IgD-negative memory B cell (primary cell): ENCODE data around the gene PTPRG. TPM values are rescaled to one million over a fixed set of nuclear protein-coding genes. Genes with fewer than 3 reads are reported as not detected.
"Not testable (repeated sequence)": the region's sequence is repeated elsewhere in the genome, so short reads cannot be mapped to it uniquely, and the experiment has no call there.

Source experiments
- H3K27ac Mint-ChIP-seq, 3 donors: one replicate each; pipeline ENCODE4 v1.8.0; 2020 to 2022; ENCODE audit warnings: mild to moderate bottlenecking in 3 of 3, mixed read lengths in 3 of 3, moderate library complexity in 1 of 3
- H3K27me3 Mint-ChIP-seq: one replicate; pipeline ENCODE4 v1.8.0; 2021; ENCODE audit warnings: mixed read lengths
- H3K36me3 Mint-ChIP-seq: one replicate; pipeline ENCODE4 v1.8.0; 2020; ENCODE audit warnings: mild to moderate bottlenecking, mixed read lengths
- H3K4me1 Mint-ChIP-seq, 3 donors: one replicate each; pipeline ENCODE4 v1.8.0; 2020 to 2022; ENCODE audit warnings: mixed read lengths in 3 of 3, mild to moderate bottlenecking in 1 of 3
- H3K4me3 Mint-ChIP-seq, 4 donors: one replicate each; pipeline ENCODE4 v1.8.0; 2020 to 2022; ENCODE audit warnings: mild to moderate bottlenecking in 4 of 4, mixed read lengths in 4 of 4, moderate library complexity in 3 of 4
- H3K9me3 Mint-ChIP-seq, 3 donors: one replicate each; pipeline ENCODE4 v1.8.0; 2020 to 2021; ENCODE audit warnings: mixed read lengths in 3 of 3, mild to moderate bottlenecking in 1 of 3
- polyA plus RNA-seq: library from polyadenylated mRNA; unstranded; fragments of 300-500 nt; fragmentation: Illumina TruSeq; gene quantifications from one replicate; pipeline ENCODE4 v1.2.3, GENCODE V29; 2021

The PTPRG gene
- polyA plus RNA-seq, 1 donor from 2014 or later, result 1.9 TPM

- peaks cover 3% of the 10 kb centered on the region for H3K36me3 Mint-ChIP-seq
- H3K27me3 Mint-ChIP-seq, result no peaks in the 10 kb centered on the region
- peak overlapping the region in 1 of 3 donors; percentile 25 for H3K27ac Mint-ChIP-seq
- no peaks in the 10 kb centered on the region for H3K4me1 Mint-ChIP-seq
- no peak overlapping the region for H3K4me3 Mint-ChIP-seq
- H3K9me3 Mint-ChIP-seq, result no peaks in the 10 kb centered on the region
Measured at GRCh38 chr3:61750766-61751165, 189.4 kb downstream of the PTPRG start.

- Mint-ChIP-seq H3K9me3 (peaks cover 0 to 7% (median 4%) of the 10 kb centered on the region in 3 donors), H3K4me1 (no peaks in the 10 kb centered on the region), H3K27me3 (no peaks in the 10 kb centered on the region), H3K27ac (no peak overlapping the region), H3K36me3 (no peaks in the 10 kb centered on the region), H3K4me3 (no peak overlapping the region)
Measured at GRCh38 chr3:61758839-61759238, 197.5 kb downstream of the PTPRG start.

GRCh38 chr3:61760783-61761182 lies 199.4 kb downstream of the PTPRG start:
- H3K4me1 Mint-ChIP-seq, H3K9me3 Mint-ChIP-seq, H3K27me3 Mint-ChIP-seq, H3K27ac Mint-ChIP-seq, H3K36me3 Mint-ChIP-seq: not testable (repeated sequence)
- H3K4me3 Mint-ChIP-seq, result peak overlapping the region in 1 of 4 donors; percentile 10

GRCh38 chr3:61761694-61762430 lies 200.5 kb downstream of the PTPRG start:
- no peaks in the 10 kb centered on the region for H3K27me3 Mint-ChIP-seq

GRCh38 chr3:61765157-61765876 lies 203.9 kb downstream of the PTPRG start:
- no peak overlapping the region for H3K27ac Mint-ChIP-seq

More at GRCh38 chr3:61761694-61762430, 200.5 kb downstream of the PTPRG start:
- Mint-ChIP-seq H3K9me3 (peaks cover 0 to 7% (median 4%) of the 10 kb centered on the region in 3 donors), H3K27ac (no peak overlapping the region), H3K36me3 (no peaks in the 10 kb centered on the region), H3K4me1 (peaks cover 0 to 2% (median 0%) of the 10 kb centered on the region in 3 donors), H3K4me3 (no peak overlapping the region)

GRCh38 chr3:61768284-61769037 lies 207.1 kb downstream of the PTPRG start:
- H3K27me3 Mint-ChIP-seq, result no peaks in the 10 kb centered on the region
- H3K4me3 Mint-ChIP-seq, result no peak overlapping the region
- no peaks in the 10 kb centered on the region for H3K36me3 Mint-ChIP-seq
- H3K4me1 Mint-ChIP-seq, result peaks cover 0 to 2% (median 0%) of the 10 kb centered on the region in 3 donors
- no peak overlapping the region for H3K27ac Mint-ChIP-seq
- no peaks in the 10 kb centered on the region for H3K9me3 Mint-ChIP-seq

More at GRCh38 chr3:61765157-61765876, 203.9 kb downstream of the PTPRG start:
- H3K36me3 Mint-ChIP-seq, result no peaks in the 10 kb centered on the region
- peaks cover 0 to 2% (median 0%) of the 10 kb centered on the region in 3 donors for H3K4me1 Mint-ChIP-seq
- peaks cover 0 to 7% (median 4%) of the 10 kb centered on the region in 3 donors for H3K9me3 Mint-ChIP-seq
- H3K4me3 Mint-ChIP-seq, result no peak overlapping the region
- no peaks in the 10 kb centered on the region for H3K27me3 Mint-ChIP-seq

GRCh38 chr3:61769266-61769990 lies 208.1 kb downstream of the PTPRG start:
- H3K36me3 Mint-ChIP-seq, result no peaks in the 10 kb centered on the region
- peak overlapping the region in 1 of 3 donors; percentile 45 for H3K27ac Mint-ChIP-seq
- H3K4me1 Mint-ChIP-seq, result no peaks in the 10 kb centered on the region
- no peaks in the 10 kb centered on the region for H3K9me3 Mint-ChIP-seq
- H3K27me3 Mint-ChIP-seq, result no peaks in the 10 kb centered on the region
- H3K4me3 Mint-ChIP-seq, result no peak overlapping the region

GRCh38 chr3:61771976-61772375 lies 210.6 kb downstream of the PTPRG start:
- peaks cover 2% of the 10 kb centered on the region for H3K36me3 Mint-ChIP-seq
- H3K4me3 Mint-ChIP-seq, result no peak overlapping the region
- no peaks in the 10 kb centered on the region for H3K9me3 Mint-ChIP-seq
- H3K27me3 Mint-ChIP-seq, result no peaks in the 10 kb centered on the region
- H3K4me1 Mint-ChIP-seq, result no peaks in the 10 kb centered on the region
- no peak overlapping the region for H3K27ac Mint-ChIP-seq

GRCh38 chr3:61772456-61772855 lies 211.1 kb downstream of the PTPRG start:
- Mint-ChIP-seq H3K36me3 (peaks cover 2% of the 10 kb centered on the region), H3K4me1 (no peaks in the 10 kb centered on the region), H3K27ac (no peak overlapping the region), H3K9me3 (peaks cover 0 to 2% (median 0%) of the 10 kb centered on the region in 3 donors), H3K27me3 (no peaks in the 10 kb centered on the region), H3K4me3 (no peak overlapping the region)

GRCh38 chr3:61774279-61774890 lies 213.0 kb downstream of the PTPRG start:
- no peaks in the 10 kb centered on the region for H3K27me3 Mint-ChIP-seq
- H3K4me3 Mint-ChIP-seq, result no peak overlapping the region
- no peaks in the 10 kb centered on the region for H3K4me1 Mint-ChIP-seq
- peaks cover 0 to 3% (median 1%) of the 10 kb centered on the region in 3 donors for H3K9me3 Mint-ChIP-seq
- H3K27ac Mint-ChIP-seq, result no peak overlapping the region
- H3K36me3 Mint-ChIP-seq, result peaks cover 2% of the 10 kb centered on the region

- H3K9me3 Mint-ChIP-seq, result peaks cover 0 to 3% (median 1%) of the 10 kb centered on the region in 3 donors
- peaks cover 4% of the 10 kb centered on the region for H3K36me3 Mint-ChIP-seq
- no peak overlapping the region for H3K4me3 Mint-ChIP-seq
- no peaks in the 10 kb centered on the region for H3K27me3 Mint-ChIP-seq
- H3K27ac Mint-ChIP-seq, result no peak overlapping the region
- H3K4me1 Mint-ChIP-seq, result no peaks in the 10 kb centered on the region
Measured at GRCh38 chr3:61776390-61776789, 215.0 kb downstream of the PTPRG start.

- Mint-ChIP-seq H3K4me3 (no peak overlapping the region), H3K9me3 (peaks cover 0 to 4% (median 1%) of the 10 kb centered on the region in 3 donors), H3K36me3 (peaks cover 4% of the 10 kb centered on the region), H3K27me3 (no peaks in the 10 kb centered on the region), H3K27ac (no peak overlapping the region), H3K4me1 (no peaks in the 10 kb centered on the region)
Measured at GRCh38 chr3:61777483-61777882, 216.1 kb downstream of the PTPRG start.

GRCh38 chr3:61778095-61778494 lies 216.7 kb downstream of the PTPRG start:
- no peaks in the 10 kb centered on the region for H3K27me3 Mint-ChIP-seq
- H3K36me3 Mint-ChIP-seq, result peaks cover 4% of the 10 kb centered on the region
- no peak overlapping the region for H3K27ac Mint-ChIP-seq
- H3K9me3 Mint-ChIP-seq, result peaks cover 0 to 4% (median 1%) of the 10 kb centered on the region in 3 donors
- no peaks in the 10 kb centered on the region for H3K4me1 Mint-ChIP-seq
- H3K4me3 Mint-ChIP-seq, result no peak overlapping the region

GRCh38 chr3:61780016-61780415 lies 218.6 kb downstream of the PTPRG start:
- H3K36me3 Mint-ChIP-seq, result peaks cover 4% of the 10 kb centered on the region

More at GRCh38 chr3:61780016-61780415, 218.6 kb downstream of the PTPRG start:
- Mint-ChIP-seq H3K4me3 (no peak overlapping the region), H3K4me1 (no peaks in the 10 kb centered on the region), H3K27me3 (no peaks in the 10 kb centered on the region), H3K27ac (no peak overlapping the region), H3K9me3 (peaks cover 3 to 4% (median 4%) of the 10 kb centered on the region in 3 donors)
